GM23338 (cell line): Measurements from ENCODE around the gene LONRF2. TPM values are rescaled to one million over a fixed set of nuclear protein-coding genes. Genes with fewer than 3 reads are reported as not detected.

Source experiments
- ATAC-seq: fragments of 200-7000 bp; cut with Tn5 transposase; 3 replicates; pipeline ENCODE4 v1.9.1; 2020
- DNase-seq: peaks from one replicate; pipeline ENCODE4 v3.0.0-alpha.2; 2015; ENCODE audit warnings: low spot score
- H2AFZ ChIP-seq: fragments of 200-600 bp; sonication (generic); 2 replicates; pipeline ENCODE4 v1.8.0; 2016; ENCODE audit warnings: antibody characterized with exemption, mild to moderate bottlenecking, moderate library complexity
- H3F3A ChIP-seq: fragments of 200-600 bp; sonication (generic); replicated peaks from 2 replicates; pipeline ENCODE4 v1.8.0; 2017; ENCODE audit warnings: antibody characterized with exemption, mixed run types, low read depth
- H3K27ac ChIP-seq: fragments of 200-600 bp; sonication (generic); 2 replicates; pipeline ENCODE4 v1.6.1; 2016; ENCODE audit warnings: low read depth
- H3K27me3 ChIP-seq: fragments of 200-600 bp; sonication (generic); 2 replicates; pipeline ENCODE4 v1.8.0; 2016; ENCODE audit warnings: mild to moderate bottlenecking, mixed run types, moderate library complexity; ENCODE audit not compliant: insufficient read depth
- H3K36me3 ChIP-seq: fragments of 200-600 bp; sonication (generic); 2 replicates; pipeline ENCODE4 v1.8.0; 2016; ENCODE audit warnings: mild to moderate bottlenecking; ENCODE audit not compliant: insufficient read depth
- H3K4me1 ChIP-seq: fragments of 200-600 bp; sonication (generic); 2 replicates; pipeline ENCODE4 v1.8.0; 2016; ENCODE audit warnings: mild to moderate bottlenecking, moderate library complexity; ENCODE audit not compliant: insufficient read depth
- H3K4me2 ChIP-seq: fragments of 200-600 bp; sonication (generic); 2 replicates; pipeline ENCODE4 v1.7.1; 2017; ENCODE audit warnings: mixed run types
- H3K4me3 ChIP-seq: fragments of 200-600 bp; sonication (generic); 2 replicates; pipeline ENCODE4 v1.6.1; 2016; ENCODE audit warnings: mixed run types
- H3K79me2 ChIP-seq: fragments of 200-600 bp; sonication (generic); replicated peaks from 2 replicates; pipeline ENCODE4 v1.8.0; 2017; ENCODE audit warnings: mild to moderate bottlenecking; ENCODE audit not compliant: insufficient read depth
- H3K9me2 ChIP-seq: fragments of 200-600 bp; sonication (generic); 2 replicates; pipeline ENCODE4 v1.8.0; 2017; ENCODE audit not compliant: insufficient read depth
- H4K20me1 ChIP-seq: fragments of 200-600 bp; sonication (generic); replicated peaks from 2 replicates; pipeline ENCODE4 v1.8.0; 2017; ENCODE audit warnings: mild to moderate bottlenecking; ENCODE audit not compliant: insufficient read depth
- H3K27ac Mint-ChIP-seq: 2 replicates; pipeline ENCODE4 v1.8.0; 2020; ENCODE audit warnings: inconsistent platforms, mild to moderate bottlenecking, moderate library complexity, mixed read lengths
- H3K27me3 Mint-ChIP-seq: 3 replicates; pipeline ENCODE4 v1.8.0; 2022; ENCODE audit warnings: low read depth, mild to moderate bottlenecking, moderate library complexity, mixed read lengths, inconsistent platforms; ENCODE audit not compliant: insufficient read depth, poor library complexity
- H3K36me3 Mint-ChIP-seq: 3 replicates; pipeline ENCODE4 v1.8.0; 2021; ENCODE audit warnings: low read depth, mild to moderate bottlenecking, inconsistent platforms, moderate library complexity, mixed read lengths
- H3K4me1 Mint-ChIP-seq: 3 replicates; pipeline ENCODE4 v1.8.0; 2020; ENCODE audit warnings: mild to moderate bottlenecking, inconsistent platforms, mixed read lengths
- H3K4me3 Mint-ChIP-seq: 3 replicates; pipeline ENCODE4 v1.8.0; 2021; ENCODE audit warnings: moderate library complexity, mild to moderate bottlenecking, inconsistent platforms, mixed read lengths
- H3K9me3 Mint-ChIP-seq: 3 replicates; pipeline ENCODE4 v1.8.0; 2020; ENCODE audit warnings: moderate library complexity, mild to moderate bottlenecking, inconsistent platforms, mixed read lengths
- EZH2 ChIP-seq: fragments of 200-600 bp; sonication (generic); IDR thresholded peaks from one replicate; pipeline ENCODE4 v1.8.0; 2017; ENCODE audit warnings: antibody characterized with exemption, mild to moderate bottlenecking, low read depth; ENCODE audit not compliant: unreplicated experiment
- STAT1 ChIP-seq: IDR thresholded peaks from one replicate; pipeline ENCODE4 v1.6.1; 2016; ENCODE audit warnings: antibody characterized with exemption; ENCODE audit not compliant: unreplicated experiment
- ZNF114 ChIP-seq: fragments of 250-450 bp; sonication (Bioruptor Pico); IDR thresholded peaks from 2 replicates; pipeline ENCODE4 v1.5.0; 2020; ENCODE audit warnings: mild to moderate bottlenecking, moderate library complexity
- polyA plus RNA-seq: library from polyadenylated mRNA; unstranded; fragments of >200 nt; fragmentation: Nextera tagmentation; extraction: Ambion mirVana; gene quantifications from 2 replicates; pipeline ENCODE4 v1.2.1, GENCODE V29; 2016
- small RNA-seq: library from RNA; depleted of rRNA; stranded (forward); fragments of <200 nt; gene quantifications from one replicate; pipeline ENCODE3, GENCODE V24; 2014; ENCODE audit warnings: low replicate concordance
- total RNA-seq: library from RNA; depleted of rRNA; stranded (reverse); fragments of >200 nt; shearing (Covaris generic); gene quantifications from 2 replicates; pipeline ENCODE4 v1.2.3, GENCODE V29; 2014; rRNA removed

LONRF2 gene
- total and polyA plus RNA-seq, 2 experiments from 2014 or later = 0.05 to 0.24 TPM

- Histone ChIP-seq H4K20me1 (no peaks in the 10 kb centered on the region), H3K4me3 (no peak overlapping the region), H3K36me3 (no peaks in the 10 kb centered on the region), H3K4me1 (no peaks in the 10 kb centered on the region), H2AFZ (no peak overlapping the region), H3K27me3 (no peaks in the 10 kb centered on the region), H3K79me2 (no peaks in the 10 kb centered on the region), H3K27ac (no peak overlapping the region), H3K9me2 (peaks cover 8% of the 10 kb centered on the region; the same call in 1 of the 2 replicates), H3F3A (no peaks in the 10 kb centered on the region), H3K4me2 (no peak overlapping the region)
- Mint-ChIP-seq H3K4me1 (no peaks in the 10 kb centered on the region), H3K27me3 (peaks cover 2% of the 10 kb centered on the region), H3K4me3 (no peak overlapping the region), H3K36me3 (no peaks in the 10 kb centered on the region), H3K27ac (no peak overlapping the region), H3K9me3 (no peaks in the 10 kb centered on the region)
- TF ChIP-seq EZH2 (no peak), STAT1 (no peak), ZNF114 (CRISPR knock-in tag) (no peak)
- DNase-seq (no peak), ATAC-seq (no peak)
Observed at GRCh38 chr2:100223502-100223901, 98.8 kb downstream of the LONRF2 start.

Small RNAs within 50 kb of the gene (small RNA-seq; reads per million reads assigned to genes)
- gene AC012493.2 = not detected

Other genes with a start within 250 kb of the LONRF2 start
- gene AFF3, start 179.9 kb downstream of the LONRF2 start, total RNA-seq = 1.4 and 5.9 TPM in 2 replicates
- 0.73 and 1.5 TPM in 2 replicates for gene AFF3, start 179.9 kb downstream of the LONRF2 start, polyA plus RNA-seq
- gene CHST10, start 95.2 kb upstream of the LONRF2 start, total RNA-seq = 22.2 and 24.5 TPM in 2 replicates
- 7.7 and 9.1 TPM in 2 replicates for gene CHST10, start 95.2 kb upstream of the LONRF2 start, polyA plus RNA-seq
- gene NMS, start 148.0 kb upstream of the LONRF2 start, total RNA-seq = not detected in 2 replicates
- not detected in 2 replicates for gene NMS, start 148.0 kb upstream of the LONRF2 start, polyA plus RNA-seq
- 25.0 and 28.1 TPM in 2 replicates for gene PDCL3, start 240.5 kb upstream of the LONRF2 start, total RNA-seq
- gene PDCL3, start 240.5 kb upstream of the LONRF2 start, polyA plus RNA-seq = 59.2 and 72.4 TPM in 2 replicates